GM21390 (cell line): ENCODE results near the gene FRMD4A.
"Not testable (repeated sequence)": the region's sequence is repeated elsewhere in the genome, so short reads cannot be mapped to it uniquely, and the experiment has no call there.

Experiments
- ATAC-seq: cut with Tn5 transposase; IDR thresholded peaks from one replicate; pipeline ENCODE4 v1.9.1; 2021; ENCODE audit not compliant: unreplicated experiment

The FRMD4A gene

DNA sequence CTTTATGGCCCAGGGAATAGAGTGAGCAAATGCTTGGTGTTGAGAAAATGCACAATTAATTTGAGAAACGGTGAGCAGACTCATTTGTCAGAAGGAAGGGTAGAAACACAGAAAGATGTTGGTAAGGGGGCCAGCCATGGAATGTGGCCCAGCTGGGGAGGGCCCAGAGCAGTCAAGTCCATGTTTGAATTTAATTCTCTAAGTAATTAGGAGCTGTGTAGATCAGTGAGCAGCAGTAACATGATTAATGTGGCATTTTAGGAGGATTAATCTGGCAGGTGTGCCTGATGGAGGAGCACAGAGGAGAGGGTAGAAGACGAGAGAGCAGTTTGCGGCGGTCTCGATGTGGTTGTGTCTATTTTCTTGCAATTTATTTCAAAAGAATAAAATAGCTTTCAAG lies 218.7 kb downstream of the FRMD4A start:
- ATAC-seq: no peak

DNA sequence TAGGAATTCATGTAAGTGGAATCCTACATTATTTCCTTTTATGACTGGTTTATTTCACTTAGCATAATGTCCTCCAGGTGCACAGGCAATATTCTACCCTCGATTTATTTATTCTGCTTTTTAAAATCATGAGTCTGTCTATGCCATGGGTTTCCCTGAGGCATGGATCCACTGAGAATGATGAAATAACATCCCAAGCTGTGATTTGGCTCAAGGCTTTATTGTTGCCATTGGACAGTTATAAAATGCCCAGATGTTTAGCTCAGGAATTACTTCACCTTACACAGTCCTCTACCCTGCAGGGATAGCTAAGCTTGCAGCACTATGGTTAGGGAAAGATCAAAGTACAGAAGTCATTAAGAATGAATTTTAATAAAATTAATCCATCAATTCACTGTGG lies 219.5 kb downstream of the FRMD4A start:
- ATAC-seq: no peak

GRCh38 chr10:14106828-14107227 lies 223.9 kb downstream of the FRMD4A start:
- ATAC-seq: no peak

DNA sequence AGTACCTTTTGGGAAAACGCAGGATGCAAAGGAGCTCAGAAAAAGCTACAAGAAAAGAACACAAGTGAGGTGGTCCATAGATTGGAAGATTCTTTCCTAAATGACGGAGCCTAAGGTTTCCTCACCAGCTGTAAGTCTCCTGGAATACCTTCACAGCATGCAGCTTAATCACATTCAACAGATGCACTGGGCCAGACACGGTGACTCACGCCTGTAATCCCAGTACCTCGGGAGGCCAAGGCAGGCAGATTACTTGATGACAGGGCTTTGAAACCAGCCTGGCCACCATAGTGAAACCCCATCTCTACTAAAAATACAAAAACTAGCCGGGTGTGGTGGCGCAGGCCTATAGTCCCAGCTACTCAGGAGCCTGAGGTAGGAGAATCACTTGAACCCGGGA lies 228.7 kb downstream of the FRMD4A start:
- no peak for ATAC-seq

DNA sequence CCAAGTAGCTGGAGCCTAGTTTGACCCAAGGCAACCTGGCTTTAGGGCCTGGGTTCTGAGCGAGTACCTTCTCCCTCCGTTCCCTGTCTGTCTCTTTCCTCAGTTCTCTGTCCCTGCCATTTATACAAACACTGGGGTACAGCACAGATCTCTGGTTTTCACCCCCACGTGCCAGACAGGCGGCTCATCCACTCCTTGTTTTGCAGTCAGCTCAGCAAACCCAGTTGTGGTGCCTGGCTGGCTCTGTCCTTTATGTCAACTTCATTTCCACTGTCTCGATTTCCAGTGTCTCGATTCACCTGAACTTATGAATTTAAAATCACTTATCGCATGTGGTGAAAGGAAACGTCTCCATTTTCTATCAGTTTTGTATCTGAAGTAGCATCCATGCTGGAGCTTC lies 230.8 kb downstream of the FRMD4A start:
- ATAC-seq: no peak

DNA sequence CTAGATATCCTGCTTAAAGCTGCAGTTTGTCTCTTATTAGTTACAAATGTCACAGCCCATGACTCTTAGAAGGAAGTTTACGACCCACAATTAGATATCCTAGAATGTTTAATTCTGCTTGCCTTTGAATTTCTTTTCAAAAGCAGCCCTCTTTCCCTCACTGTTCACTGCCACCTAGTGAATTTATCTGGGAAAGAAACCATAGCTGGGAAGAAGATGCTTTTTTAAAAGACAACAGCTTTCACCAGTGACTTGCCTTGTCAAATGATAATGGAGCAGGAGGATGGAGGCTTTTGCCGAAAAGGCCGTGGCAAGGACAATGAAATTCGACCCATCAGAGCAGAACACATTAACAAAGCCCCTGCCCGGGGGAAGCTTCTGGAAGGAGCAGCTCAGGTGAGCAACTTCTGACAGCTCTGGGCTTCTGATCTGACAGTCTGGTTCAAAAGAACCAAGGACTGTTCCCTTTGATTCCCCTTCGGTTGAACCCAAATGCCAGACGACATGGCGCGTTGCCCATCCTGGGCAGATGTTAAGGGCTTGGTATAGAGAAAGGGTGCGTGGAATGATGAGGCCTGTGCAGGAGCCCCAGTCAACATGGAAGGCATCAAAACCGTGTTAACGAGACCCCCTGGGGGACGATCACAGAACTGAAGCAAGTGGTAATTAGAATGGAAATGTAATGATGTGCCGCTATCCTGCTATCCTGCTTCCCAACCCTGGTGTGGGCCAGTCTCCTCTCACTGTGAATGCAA lies 236.8 kb downstream of the FRMD4A start:
- ATAC-seq: no peak

DNA sequence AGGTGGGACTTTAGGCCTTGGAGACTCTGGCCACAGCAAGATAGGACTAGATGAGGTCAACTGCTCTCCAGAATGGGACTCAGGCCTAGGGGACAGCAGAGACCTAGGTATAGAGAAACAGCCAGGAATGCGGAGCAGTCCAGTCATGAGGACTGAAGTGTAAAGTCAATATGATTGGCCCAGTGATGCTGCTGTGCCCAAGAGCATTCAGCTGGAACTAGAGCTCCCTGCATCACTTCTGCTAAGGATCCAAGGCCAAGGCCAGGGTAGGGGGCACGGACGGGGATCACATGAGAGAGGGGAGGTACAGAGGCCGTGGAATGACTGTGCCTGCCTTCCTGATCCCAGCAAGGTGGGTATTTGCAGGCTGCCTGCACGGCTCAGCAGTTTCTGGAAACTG lies 237.9 kb downstream of the FRMD4A start:
- no peak for ATAC-seq

DNA sequence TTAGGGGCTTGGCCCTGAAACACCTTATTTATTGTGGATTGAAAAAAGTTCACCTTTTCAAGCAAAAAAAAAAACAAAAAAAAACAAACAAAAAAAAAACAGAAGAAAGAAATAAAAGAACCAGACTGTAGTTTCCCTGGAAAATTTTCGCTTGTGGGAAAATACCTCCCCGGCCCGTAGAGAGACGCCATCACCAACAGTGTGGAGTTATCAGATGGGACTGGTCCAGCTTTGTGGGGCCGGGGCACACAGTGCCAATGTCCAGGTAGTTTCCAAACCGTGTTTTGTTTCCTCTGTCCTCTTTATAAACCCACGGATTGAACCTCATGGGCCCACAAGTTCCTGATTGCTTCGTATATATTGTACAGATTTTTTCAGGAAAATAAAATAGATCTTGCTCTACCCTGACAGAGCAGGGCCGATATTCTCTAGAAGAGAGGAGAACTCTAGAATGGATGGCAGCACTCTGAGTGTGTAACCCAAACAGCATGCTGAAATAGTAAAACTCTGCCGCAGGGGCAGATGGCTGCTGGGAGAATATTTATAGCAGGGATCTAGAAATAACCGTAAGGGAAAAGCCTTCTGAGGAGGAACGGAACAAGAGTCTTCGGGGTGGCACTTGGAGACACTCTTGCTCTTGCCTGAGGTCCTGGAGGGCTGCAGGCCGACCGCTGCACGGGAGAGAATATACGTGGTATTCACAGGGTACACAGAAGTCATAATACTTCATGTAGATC lies 241.0 kb downstream of the FRMD4A start:
- no peak for ATAC-seq

GRCh38 chr10:14087566-14087965 lies 243.2 kb downstream of the FRMD4A start:
- no peak for ATAC-seq

DNA sequence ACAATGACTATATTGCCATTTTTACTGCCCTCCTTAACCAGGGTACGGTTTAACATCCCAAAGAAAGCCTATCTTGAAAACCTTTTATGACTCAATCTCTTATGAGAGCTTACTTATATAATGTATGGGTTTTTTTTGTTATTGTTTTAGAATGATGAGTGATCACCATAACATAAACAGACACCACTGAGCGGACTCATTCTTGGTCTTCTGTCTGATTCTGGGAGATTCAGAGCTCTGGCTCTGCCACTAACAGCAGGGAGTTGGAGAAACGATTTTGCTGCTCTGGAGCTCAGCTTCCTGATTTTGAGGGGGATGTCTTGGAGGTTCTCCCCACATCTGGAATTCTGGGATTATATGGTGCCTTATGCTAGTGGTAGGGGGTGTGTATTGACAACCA lies 244.1 kb downstream of the FRMD4A start:
- no peak for ATAC-seq

DNA sequence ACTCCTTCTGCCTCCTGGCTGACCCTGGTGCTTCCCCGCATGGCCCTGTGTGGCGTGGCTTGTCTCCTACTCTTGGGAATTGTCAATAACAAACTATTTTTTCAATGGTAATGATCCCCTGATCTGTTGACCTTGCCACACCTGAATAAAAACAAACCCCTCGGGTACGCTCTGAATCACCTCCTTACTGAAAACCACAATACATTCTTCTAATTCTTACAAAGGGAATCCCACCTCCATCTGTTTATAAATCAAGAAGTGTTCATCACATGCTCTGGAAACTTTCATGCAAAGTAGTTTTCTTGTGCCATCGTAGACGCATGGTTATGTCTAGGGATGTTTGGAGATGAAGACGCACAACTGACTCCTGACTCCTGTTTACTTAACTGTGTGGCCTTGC lies 245.8 kb downstream of the FRMD4A start:
- ATAC-seq: no peak

DNA sequence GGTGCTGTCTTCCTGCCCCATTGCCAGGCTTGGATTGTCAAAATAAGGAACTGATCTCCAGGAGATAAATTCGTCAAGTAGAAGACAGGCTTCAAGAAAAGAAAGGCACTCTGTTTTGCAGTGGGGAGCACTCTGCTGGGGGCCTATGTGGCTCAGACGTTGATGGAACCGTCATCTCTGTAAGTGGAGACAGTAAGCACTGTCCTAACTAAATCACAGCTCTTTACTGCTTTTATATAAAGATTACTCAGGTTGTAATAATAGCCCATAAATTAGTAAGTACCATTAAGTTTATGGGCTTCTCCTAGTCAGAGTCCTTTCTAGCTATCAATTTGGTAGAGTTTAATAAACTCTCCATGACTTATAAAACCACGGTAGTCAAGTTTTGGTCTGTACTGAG lies 249.9 kb downstream of the FRMD4A start:
- no peak for ATAC-seq

DNA sequence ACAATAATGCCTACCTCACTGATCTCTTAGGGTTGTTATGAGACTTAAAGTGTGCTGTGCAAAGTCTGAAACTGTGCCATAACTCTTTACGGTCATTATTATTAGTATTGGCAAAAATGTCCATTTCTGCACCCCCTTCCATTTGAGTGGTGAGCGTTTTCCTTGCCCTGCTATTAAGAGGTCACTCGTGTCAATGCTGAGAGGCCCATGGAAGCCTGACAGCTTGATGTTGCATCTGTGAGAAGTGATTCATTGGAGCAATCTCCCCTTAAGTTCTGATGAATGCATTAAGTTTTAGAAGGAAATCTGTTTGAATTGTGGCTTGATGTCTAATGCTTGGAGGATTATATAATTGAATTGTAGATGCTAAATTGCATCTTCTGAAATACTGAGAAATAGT lies 253.3 kb downstream of the FRMD4A start:
- no peak for ATAC-seq

DNA sequence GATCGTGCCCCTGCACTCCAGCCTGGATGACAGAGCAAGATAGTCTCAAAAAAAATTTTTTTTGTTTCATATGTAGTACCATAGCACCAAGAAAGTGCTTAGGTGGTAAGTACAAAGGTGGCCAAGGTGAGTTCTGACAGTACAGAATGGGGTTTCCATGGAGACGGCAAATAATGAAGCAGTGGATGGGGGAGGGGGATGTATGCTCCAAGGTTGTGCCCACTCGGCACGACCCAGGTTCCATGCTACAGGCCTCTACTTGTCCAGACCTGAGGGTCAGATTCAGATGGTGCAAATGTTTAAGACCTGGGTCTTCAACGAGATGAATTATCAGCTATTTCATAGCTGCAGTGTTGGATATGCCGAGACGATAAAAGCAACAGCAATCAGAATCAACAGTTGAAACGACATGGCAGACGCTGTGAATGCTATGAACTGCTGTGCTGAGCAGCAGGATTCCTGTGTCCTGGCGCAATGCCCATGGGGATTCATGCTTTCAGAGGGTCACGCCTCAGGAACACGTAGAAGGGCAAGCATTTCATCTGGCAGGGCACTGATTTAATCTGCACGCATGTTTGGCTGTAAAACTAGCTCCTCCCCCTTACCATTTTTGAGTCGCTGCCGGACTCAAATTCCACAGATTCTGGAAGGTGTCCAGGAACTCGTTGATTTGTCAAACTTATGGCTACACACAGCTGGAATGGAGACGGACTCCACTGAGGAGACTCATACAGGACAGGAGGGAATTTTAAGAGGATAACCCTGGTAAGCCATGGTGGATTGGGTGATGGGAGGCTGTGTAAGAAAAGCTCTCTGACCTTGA lies 256.5 kb downstream of the FRMD4A start:
- ATAC-seq: no peak

DNA sequence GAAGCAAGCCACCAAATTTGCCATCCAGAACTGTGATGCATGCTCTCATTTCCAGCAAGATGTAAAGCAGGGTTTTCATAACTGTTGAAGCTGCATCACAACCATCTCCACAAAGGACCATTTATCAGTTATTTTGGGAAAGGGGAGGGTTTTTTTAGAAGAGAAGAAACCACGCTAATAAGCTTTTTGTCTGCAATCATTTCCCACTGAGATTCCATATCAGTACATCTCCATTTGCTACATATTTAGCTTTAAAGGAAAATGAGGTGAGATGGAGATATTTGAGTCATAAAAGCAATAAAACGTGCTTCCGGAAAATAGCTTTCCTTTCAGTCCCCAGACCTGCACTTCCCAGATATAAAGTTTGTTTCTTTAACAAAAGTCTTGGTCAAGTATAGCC lies 258.2 kb downstream of the FRMD4A start:
- ATAC-seq: no peak

DNA sequence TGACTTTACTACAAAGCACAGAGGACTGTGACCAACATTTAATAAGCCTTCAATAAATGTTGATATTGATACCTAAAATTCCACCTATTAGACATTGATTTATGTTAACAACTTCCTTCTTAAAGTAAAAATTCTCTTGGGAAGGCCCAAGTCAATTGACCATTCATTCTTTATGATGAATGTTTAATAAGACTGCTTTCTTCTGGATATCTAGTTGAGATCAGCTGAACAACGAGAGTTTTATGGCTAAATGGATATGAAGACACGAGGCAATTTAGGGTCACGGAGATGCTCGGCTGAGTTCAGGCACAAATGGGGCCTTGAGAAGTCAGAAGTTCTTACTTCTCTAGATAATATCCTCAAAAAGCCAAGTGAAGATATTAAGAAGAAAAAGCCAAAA lies 258.8 kb downstream of the FRMD4A start:
- no peak for ATAC-seq

DNA sequence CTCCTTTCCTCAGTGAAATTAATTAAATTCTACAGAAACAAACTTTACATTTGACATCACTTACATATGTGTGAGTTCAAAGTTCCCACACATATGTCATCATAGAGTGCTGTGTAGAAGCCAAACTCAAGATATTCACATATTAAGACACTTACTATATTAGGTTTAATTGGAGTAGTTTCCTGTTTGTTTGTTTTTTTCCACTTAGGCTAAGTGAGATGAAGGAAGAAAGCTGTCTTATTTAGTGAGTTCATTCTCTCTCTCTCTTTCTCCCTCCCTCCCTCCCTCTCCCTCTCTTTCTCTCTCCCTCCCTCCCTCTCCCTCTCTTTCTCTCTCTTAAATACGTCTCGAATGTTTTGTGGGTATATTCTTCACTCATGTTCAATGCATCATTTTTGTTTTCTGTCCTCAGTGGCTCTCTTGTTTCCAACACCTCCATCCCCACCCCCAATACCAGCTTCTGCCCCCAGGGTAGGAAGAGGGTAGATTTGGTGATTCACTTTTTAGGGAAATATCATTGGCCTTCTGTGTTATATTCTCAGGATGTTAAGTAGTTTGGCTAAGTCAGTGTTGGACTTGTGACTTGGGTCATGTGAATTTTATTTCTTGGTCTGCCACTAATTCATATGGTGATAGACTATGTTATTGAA lies 262.0 kb downstream of the FRMD4A start:
- ATAC-seq: no peak

DNA sequence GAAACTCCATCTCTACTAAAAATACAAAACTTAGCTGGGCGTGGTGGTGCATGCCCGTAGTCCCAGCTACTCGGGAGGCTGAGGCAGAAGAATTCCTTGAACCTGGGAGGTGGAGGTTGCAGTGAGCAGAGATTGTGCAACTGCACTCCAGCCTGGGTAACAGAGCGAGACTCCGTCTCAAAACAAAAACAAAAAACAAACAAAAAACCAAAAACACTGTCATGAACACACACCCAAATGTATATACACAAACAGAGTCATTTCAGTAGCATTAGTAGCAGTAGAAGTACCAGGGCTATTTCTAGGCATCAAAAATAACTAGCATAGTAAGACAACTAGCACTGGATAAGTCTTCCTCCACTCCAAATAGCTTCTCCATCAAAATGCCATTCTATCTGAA lies 263.1 kb downstream of the FRMD4A start:
- ATAC-seq: not testable (repeated sequence)

DNA sequence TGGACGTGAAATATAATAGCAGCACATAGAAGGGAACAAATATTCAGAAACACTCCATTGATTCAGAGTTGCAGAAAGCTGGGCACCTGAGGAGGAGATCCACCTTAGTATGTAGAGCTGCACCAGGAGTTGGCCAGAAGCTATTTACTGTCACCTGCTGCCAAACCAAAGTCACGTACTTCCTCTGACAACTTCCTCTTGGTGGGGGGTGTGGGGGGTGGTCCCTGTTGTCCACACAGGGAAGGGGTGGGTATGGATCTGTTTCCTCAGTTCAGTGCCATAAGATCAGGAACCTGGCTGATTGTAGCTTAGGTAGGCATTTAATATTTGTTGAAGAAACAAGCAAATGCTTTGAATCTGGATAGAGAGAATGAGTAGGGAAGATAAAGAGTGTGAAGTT lies 264.6 kb downstream of the FRMD4A start:
- ATAC-seq: no peak

DNA sequence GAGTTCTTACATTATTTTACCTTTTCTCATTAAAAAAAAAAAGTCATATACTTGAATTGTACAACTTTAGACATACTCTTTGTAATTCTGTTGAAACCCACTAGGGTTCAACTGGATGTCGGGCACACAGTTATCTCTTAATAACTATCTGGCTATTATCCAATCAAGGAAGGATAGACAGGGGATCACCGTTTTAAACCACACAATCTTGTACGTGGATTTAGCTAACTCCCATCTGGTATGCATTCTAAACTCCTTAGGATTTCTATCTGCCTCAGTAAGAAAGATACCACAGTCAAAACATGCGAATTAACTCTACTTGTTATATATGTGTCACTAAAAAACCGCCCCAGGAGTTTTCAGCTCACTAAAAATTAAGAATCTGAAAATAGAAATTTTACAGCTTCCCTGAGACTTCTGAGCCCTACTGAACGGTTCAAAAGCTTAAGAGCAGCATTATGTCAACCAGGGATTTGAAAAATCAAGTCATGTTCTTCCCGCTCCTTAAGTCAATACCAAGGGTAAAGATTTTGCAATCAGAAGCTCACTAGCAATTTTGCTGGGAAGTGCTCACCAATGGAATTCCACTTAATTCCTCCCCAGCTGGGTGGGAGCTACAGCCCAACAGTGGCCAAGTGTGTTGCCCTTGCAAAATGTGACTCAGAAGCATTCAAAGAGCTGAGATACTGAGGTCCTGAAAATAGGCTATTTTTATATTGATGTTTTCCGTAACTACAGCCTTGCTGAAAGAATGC lies 267.0 kb downstream of the FRMD4A start:
- ATAC-seq: no peak
